IPS-11a (cell line): ENCODE measurements around the gene KCNJ1.

Experiments
- H3K4me3 ChIP-seq: one replicate; pipeline ENCODE4 v1.5.1; 2013; ENCODE audit warnings: low read depth, low read length, control low read depth

KCNJ1 gene

DNA sequence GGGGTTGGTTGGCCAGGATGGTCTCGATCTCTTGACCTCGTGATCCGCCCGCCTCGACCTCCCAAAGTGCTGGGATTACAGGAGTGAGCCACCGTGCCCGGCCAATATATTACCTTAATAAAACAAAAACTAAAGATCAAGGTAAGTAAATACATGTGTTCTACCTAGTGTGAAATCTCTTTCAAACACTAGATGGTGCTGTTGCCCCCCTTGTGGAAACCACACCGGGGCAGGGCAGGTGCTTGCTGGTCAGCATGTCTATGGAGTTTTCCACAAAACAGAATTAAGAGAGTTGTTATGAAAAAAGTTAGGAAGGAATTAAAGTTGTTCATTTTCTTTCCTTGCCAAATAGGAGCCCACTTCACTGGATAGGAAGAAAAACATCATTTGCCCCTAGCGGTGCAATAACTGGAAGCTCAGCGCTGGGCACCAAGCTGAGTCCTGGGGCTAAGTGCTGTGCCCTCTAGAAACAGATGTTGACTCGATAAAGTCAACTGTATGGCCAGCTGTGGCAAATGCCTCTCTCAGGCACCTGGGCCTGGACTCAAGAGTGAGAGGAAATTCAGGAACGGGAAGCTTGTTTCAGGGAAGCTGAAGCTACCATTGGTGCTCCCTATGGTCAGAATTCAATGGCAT, 17.7 kb upstream of the KCNJ1 start:
- no peak overlapping the region for H3K4me3 ChIP-seq

DNA sequence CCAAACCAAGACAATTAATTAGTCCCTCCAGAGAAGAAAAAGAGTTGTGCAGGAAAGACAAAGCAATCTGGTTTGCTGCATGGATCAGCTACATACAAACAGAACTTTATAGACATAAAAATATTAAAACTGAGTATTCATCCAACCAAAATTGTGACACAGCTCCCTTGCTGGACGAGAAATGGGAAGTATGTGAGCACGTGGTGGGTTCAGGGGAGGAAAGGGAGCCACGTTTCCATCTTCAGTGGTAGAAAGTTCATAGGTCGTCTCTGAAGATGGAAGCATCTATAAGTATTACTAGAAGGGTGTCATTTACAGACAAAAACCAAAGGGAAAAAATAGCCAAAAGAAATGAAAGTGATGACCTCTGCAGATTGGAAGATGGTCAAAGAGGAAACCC, 17.0 kb upstream of the KCNJ1 start:
- H3K4me3 ChIP-seq = no peak overlapping the region

DNA sequence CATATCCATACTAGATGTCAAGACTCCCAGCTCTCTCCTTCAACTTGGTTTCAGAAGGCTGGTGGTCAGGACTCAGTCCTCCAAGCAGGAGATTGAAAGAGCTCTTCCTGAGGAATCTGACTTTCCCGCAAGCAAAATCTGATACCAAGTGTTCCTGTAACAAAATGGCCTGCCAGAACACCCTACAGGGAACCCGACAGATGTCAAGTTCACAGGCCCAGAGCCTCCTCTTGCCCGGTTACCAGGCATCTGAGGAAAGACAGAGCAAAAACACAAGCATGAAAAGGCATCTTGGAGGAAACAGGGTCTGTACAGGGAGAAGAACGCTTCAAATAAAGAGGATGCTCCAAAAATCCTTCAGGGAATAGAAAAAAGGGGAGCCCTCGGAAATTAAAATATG, 15.4 kb upstream of the KCNJ1 start:
- H3K4me3 ChIP-seq = no peak overlapping the region

DNA sequence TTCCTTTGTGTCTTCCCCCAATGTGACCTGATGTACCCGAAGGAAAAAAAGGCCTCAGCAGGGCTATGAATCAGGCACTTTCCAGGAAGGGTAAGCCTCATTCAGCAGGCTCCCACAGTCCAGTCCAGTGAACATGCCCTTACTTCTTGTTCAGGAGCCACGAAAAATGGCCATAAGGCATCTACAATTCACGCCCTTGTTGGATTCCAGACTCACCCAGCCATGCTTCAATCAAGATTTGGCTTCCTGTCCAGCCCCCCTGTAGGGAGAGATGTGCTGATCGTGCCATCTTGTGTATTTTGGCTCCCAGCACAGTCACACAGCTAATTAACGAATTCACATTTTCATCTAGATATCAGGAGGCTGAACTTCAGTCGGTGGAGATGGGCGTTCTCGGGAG, 14.1 kb upstream of the KCNJ1 start:
- H3K4me3 ChIP-seq = no peak overlapping the region

DNA sequence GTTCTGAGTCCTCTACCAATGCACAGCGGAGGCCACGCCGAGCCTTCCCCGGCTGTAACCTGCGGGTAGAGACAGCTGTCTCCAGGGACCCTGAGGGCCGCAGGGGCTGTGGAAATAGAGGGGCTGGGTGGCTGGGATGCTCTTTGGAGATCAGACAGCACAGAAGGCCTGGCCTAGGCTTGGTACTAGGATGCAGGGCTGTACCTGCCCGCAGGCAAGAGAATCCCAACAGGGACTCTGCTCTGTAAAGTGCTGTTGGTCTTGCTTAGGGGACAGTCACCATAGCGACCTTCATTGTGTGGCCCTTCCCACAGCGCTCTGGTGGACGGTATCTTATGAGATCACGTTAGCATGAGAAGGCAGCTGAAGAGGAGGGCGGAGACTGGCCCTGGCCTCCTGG, 12.7 kb upstream of the KCNJ1 start:
- no peak overlapping the region for H3K4me3 ChIP-seq

DNA sequence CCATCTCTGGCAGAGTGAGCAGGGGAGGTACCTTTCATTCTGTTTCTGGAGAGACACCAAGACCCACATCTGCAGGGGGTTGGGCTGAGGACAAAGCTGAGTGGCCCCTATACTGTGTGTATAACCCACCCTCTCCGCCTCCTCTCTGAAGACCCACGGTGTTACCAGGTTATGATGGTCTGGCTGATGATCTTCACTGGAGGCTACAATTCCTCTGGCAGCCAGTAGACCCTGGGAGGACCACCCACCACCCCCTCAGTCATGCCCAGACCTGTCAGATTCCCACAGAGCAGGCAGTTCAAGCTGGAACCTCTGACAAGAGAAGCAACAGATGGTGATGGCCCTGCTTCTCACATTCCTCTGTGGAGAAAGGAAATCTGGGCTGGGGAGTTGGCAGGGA, 11.4 kb upstream of the KCNJ1 start:
- H3K4me3 ChIP-seq = no peak overlapping the region

DNA sequence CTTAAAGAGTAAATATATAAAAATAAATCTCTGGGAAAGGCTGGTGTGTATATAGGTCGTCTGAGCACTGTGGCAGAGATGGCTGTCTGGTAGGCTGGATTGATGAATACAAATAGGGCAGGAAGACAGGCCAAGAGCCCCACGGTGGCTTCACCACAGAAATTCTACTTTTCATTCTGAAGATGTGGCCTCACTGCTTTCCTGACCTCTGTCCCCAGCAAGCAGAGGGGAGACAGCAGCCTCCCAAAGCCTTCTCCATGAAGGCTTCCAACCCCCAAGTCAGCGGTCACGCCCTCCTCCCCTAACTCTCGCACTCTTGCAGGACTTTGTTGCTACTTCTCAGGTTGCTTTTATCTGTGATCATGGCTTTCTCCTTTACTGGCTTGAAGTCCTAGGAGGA, 10.6 kb upstream of the KCNJ1 start:
- no peak overlapping the region for H3K4me3 ChIP-seq

DNA sequence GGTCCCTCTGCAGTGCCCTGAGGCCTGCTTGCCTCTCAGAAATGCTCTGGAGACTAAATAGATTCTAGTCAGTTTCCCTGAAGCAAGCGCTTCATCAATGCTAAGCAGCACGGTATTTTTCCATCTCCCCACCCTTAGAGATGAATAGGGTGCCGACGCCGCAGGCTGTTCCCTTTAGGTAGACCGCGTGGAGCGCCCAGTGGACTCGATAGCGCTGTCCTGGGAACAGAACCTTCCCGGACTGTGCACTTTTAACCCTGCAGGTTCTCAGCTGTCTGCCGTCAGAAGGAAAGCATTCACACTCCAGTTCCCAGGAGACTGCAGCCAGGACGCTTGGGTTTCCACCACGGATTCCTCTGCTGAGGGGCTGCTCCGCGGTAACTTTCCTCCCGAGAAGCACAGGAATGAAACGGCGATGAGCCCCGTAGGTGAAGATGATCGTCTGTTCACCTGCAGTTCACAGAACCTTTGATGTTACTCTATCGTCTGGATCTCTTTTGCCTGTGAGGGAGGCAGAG, 9.1 kb upstream of the KCNJ1 start:
- H3K4me3 ChIP-seq = no peak overlapping the region

DNA sequence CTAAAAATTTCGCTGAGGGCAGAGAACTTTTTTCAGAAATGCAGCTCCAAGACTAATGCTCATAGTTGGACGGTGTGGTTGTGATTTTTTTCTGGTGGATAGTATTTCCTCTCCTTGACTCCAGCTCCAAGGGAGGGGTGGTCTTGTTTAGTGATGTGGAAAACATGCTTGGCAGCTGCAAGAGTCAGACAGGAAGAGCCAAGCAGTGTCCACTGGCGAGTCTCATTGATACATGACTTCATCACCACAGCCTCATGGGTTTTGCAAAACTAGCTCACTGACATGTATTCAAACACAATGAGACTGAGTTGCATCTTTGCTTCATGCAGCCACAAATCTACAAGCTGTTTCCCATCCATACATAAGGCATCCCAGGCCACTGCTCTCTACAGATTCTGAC, 7.3 kb upstream of the KCNJ1 start:
- no peak overlapping the region for H3K4me3 ChIP-seq

DNA sequence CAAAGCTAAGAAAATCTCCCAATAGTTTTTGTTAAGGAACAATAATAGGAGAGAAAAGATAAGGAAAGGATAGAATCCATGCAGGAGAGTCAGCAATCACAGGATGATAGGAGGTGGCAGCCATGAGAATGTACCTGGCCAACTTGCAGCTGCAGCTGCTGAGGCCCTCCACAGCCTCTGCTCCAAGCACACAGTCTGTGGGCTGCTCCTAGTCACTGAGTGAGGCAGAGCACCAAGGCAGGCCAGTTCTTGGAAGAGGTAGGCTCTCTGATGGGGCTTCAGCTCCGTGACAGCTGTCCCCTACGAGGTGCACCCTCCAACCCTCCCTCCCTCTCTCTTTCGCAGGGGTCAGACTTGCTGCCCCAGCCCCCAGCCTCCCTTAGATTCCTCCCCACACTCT, 5.5 kb upstream of the KCNJ1 start:
- H3K4me3 ChIP-seq = no peak overlapping the region

DNA sequence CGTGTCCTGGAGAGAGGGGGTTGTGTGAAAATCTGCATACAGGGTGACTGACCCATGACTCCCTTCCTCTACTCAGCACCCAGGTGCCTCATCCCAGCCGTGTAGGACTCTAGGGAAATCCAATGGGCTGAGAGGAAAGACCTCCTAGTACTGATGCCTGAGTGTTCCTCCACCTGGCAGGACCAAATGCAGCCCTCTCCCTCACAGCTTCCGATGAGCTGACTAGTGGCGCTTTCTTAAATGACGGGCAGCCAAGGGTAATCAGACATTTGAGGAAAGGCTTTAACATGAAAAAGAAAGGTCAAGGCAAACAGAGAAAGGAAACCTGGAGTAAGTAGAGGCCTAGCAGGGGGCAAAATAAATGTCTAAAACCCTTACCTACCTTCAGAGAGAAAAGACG, 5.0 kb upstream of the KCNJ1 start:
- no peak overlapping the region for H3K4me3 ChIP-seq

DNA sequence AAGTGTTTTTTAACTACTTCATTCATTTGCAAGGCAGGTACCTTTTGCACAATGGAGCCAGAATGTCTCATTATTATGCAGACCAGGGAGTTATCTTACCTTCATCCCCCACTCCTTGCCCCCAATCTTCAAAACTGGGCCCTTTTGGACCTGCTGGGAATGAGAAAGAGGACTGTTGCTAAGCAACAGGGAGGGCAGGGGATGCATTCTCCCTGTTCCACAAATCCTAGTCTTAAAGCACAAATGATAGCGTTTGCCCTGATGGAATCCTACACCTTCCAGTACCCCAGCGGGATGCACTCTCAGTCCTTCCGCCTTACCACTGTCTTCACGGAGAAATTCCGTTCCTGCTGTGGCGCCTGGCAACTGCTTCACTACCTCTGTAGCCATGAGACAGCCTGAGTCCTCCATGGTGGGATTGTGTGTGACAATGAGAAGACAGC, 4.1 kb upstream of the KCNJ1 start:
- H3K4me3 ChIP-seq = no peak overlapping the region

DNA sequence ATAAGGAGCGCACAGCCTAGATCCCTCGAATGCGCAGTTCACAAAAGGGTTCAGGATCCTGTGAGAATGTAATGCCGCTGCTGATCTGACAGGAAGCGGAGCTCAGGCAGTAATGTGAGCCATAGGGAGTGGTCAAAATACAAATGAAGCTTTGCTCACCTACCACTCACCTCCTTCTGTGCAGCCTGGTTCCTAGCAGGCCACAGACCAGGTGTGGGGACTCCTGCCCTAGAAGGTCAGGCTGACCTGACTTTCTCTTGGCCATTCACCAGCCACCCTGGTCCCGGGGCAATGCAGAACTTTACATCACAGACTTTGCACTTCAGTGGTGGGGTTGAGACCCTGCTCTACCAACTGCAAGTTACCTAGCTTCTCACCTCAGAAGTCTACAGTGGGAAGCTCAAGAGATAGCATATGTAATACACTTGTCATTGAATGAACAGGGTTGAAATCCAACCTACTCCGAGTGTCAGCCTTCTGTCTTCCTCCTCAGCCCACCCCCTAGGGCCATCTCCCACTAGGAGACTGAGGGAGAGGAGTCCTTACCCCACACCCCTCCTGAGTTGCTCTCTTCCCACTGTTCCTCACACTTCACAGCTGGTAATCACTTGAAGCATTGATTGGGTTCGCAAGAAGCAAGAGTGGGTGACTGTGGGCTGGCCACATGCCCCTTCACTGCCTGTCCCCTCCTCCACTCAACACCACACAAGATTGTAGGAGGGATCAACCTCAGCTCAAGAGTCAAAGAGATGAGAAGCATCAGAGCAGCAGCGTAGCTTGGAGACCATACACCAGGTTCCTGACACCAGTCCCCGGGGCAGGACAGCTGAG, 2.0 kb upstream of the KCNJ1 start:
- no peak overlapping the region for H3K4me3 ChIP-seq

DNA sequence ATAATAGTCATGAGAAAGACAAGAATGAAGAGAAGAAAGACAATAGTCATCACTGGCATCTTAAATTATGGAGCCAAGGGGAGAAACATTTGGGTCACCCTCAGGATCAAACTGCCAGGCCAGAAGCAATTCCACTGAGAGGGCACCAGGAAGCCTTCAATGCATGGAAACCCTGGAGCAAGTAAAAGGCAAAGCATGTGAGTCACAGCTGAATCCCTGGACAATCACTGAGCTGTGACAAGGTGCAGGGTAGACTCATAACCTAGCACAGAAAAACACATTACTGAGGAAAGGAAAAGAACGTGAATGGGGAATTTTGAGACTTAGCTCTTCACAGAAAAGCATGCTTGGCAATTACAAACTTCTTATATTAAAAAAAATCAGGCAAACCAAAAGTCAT, 1.6 kb downstream of the KCNJ1 start:
- H3K4me3 ChIP-seq = no peak overlapping the region

DNA sequence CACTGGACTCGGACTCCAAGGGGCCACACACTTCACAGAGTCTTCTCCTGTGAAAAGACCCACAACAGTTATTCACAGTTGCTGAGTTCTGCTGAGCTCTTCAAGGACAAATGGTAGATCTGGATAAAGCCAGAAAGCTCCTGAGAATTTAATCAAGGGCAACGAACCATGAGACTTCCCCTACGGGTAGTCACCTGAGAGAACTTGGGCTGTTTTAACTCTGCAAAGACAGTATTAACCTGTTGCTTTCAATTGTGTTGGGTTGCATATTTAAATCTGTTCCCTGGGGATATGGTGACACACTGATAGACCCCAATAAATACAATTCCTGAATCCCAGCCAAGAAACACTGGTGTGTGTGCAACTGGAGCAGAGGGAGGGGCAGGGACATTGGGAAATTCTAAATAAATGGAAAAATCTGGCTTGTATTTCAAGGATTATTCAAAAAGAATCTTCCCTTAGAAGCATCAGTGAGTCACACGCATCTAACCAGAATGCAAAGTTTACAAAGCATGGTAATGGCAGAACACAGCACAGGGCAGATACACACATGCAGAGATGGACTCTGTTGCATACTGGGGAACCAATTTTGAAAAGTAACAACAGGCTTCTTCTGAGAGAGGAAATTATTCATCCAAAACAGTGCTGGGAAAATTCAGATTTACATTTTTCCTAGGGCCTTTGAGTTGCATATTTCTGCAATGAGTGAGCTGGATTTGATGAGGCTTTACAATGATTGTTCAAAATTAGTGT, 4.0 kb downstream of the KCNJ1 start:
- no peak overlapping the region for H3K4me3 ChIP-seq

DNA sequence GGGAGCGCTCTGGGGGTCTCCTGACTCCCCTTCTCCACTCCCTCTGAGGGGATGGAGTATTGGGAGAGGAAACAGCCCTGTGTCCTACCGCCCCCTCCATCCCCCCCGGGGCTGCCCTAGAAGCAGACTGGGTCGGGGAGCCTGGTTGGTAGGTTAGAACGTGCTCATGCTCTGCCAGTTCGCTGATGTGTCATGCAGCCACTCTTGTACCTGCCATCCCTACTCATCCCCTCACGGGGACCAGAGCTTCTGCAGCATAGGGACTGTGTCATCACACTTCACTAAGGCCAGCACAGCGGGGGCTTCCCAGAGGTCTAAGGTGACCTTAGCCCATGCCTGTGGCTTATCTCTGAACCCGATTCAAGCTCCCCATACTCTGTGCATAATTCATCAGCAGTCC, 4.7 kb downstream of the KCNJ1 start:
- H3K4me3 ChIP-seq = no peak overlapping the region

DNA sequence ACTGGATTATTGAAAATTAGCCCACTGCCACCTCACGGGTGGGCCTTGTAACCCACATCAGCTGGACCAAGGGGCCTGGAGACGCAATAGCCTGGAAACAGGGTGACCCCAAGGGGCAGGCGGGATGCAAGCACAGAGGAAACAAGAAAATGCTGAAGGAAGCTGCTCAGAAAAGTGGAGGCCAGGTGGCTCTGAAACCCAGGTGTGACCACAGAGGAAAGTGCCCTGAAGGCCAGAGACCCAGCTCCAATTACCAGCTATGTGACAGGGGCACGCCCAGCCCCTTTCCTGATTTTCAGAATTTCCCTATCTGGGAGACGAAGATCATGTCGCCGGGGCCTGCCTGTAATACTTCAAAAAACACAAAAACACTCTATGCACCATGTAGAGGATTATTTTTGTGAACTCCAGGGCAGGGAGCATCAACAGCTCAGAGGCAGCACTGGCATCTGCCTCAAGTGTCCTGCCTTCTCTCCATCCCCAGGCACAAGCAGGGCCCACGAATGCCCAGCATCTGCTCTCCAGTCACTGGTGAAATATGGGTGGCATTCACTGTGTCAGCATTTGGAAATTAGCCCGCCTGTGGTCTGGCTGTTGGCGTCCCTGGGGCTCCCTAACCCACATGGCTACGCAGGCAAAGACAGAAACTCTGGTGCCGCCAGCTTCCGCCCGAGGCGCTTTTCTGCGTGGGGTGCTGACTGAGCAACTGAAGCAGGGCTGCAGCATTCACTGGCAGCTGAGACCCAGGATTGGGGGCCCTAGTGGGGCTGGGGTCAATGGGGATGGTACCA, 6.3 kb downstream of the KCNJ1 start:
- no peak overlapping the region for H3K4me3 ChIP-seq

DNA sequence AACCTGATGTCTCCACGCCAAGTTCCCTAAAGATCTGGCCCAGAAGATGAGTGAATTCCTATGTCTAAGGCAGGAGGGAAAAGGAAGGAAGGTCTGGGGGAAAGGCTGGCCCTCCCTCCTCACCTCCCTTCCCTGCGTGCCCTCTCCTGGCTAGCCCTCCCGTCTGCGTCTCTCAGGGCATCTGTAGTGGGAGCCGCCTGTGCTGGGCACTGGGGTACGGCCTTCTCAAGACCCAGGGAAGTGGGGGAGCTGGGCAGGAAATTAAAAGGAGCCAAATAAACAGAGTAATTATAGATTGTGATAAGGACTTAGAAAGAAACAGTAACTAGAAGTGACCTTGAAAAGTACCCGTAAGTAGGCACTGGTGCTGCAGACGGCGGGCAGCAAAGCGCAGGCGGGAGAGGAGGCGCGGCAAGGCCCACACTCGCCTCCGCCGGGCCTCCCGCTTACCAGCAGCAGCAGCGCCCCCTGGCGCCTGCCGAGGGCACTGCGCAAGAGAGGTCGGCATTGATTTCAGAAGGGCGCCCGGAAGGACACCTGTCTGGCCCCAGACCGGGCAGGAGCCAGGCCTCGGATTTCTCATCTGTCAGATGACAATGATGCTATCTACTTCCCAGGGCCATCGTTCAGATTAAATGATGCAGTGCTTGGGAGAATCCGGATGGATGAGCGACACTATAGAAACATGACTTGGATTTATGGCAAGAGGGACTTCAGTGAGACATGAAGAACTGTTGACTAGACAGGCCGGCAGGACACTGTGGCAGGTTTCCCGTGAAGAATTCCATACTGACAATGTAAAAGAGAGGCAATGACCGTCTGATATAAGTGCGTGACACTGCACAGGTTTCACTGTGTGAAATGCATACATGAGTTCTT, 7.3 kb downstream of the KCNJ1 start:
- H3K4me3 ChIP-seq = no peak overlapping the region

DNA sequence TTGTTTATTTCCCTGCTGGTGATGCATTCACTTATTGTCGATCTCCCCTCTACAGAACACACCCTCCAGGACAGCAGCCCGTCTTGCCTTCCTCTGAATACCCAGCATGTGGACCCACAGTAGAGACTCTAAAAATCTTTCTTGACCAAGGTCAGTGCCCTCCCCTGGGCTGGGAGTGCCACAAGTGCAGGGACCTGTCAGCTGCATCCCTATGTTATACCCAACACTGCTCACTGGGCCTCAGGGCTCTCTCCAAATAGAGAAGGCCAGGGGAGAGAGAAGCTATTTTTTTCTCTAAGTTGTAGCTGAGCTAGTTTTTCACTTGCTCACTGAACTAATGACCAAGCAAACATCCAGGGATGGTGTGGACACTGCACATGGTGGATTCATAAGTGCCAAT, 9.8 kb downstream of the KCNJ1 start:
- H3K4me3 ChIP-seq = no peak overlapping the region

DNA sequence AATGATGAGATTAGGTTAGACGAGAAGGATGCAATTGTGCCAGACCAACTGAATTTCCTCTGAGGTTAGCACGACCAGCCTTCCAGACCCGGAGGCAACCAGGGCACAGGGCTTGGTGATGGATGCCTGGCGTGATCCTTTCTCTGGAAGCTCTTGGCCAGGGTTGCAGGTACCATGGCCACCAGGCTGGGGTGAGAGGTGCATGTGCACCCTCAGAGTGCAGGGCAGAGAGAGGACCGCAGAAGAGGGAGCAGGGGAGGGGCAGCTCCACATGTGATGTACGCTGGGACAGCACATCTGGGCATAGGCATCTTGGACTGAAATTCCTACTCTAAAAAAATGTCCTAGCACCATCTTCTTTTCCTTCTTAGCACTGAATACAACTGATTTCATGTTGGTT, 10.9 kb downstream of the KCNJ1 start:
- no peak overlapping the region for H3K4me3 ChIP-seq
